ENCODE measurements around the gene GRHL1. TPM values are rescaled to one million over a fixed set of nuclear protein-coding genes. Genes with fewer than 3 reads are reported as not detected.

Gene GRHL1
- total RNA-seq, 2 experiments from 2014 or later: 0.28 to 0.38 TPM

GRCh38 chr2:9973690-9974089 lies 22.2 kb downstream of the GRHL1 start:
- Histone ChIP-seq H3K4me3 (ENCODE audit: low read length) (no peak overlapping the region), H3K36me3 (ENCODE audit: insufficient read depth, low read length) (no peaks in the 10 kb centered on the region), H3K4me1 (ENCODE audit: insufficient read depth, low read length) (no peaks in the 10 kb centered on the region), H3K9me3 (ENCODE audit: control insufficient read depth in 1 of 2, insufficient read depth in 1 of 2, low read length in 2 of 2) (no peaks in the 10 kb centered on the region), H3K27ac (ENCODE audit: low read depth in 1 of 2, low read length in 2 of 2) (no peak overlapping the region), H3K27me3 (ENCODE audit: control insufficient read depth in 1 of 2, insufficient read depth in 2 of 2, low read length in 2 of 2) (no peaks in the 10 kb centered on the region)
- no peaks in the 10 kb centered on the region for H3K9me3 Mint-ChIP-seq
- intact Hi-C loops (cut with DNase I, micrococcal nuclease): no loop called here
- no peak overlapping the region for H3K27ac Mint-ChIP-seq
- ChIA-PET CTCF (interaction anchor here (1.9 kb wide), 1 partner anchor 10 kb away, joined by 8 read pairs; no protein-coding TSS in a partner anchor), POLR2A (no interaction called here)
- DNase-seq (no peak), ATAC-seq (ENCODE audit: poor library complexity) (no peak)
- H3K4me1 Mint-ChIP-seq (ENCODE audit: low read depth): peaks cover 4% of the 10 kb centered on the region
- peaks cover 6% of the 10 kb centered on the region for H3K27me3 Mint-ChIP-seq
- TF ChIP-seq CTCF (IDR thresholded peaks at IDR 0.05): no peak
- H3K36me3 Mint-ChIP-seq (ENCODE audit: low read depth): no peaks in the 10 kb centered on the region
- no peak overlapping the region for H3K4me3 Mint-ChIP-seq

GRCh38 chr2:9974343-9974742 lies 22.9 kb downstream of the GRHL1 start:
- Mint-ChIP-seq H3K27ac (no peak overlapping the region), H3K9me3 (no peaks in the 10 kb centered on the region), H3K4me1 (ENCODE audit: low read depth) (peaks cover 4% of the 10 kb centered on the region), H3K4me3 (no peak overlapping the region), H3K27me3 (peaks cover 6% of the 10 kb centered on the region), H3K36me3 (ENCODE audit: low read depth) (no peaks in the 10 kb centered on the region)
- no peaks in the 10 kb centered on the region for H3K4me1 ChIP-seq (ENCODE audit: insufficient read depth, low read length)
- intact Hi-C loops (cut with DNase I, micrococcal nuclease): no loop called here
- H3K9me3 ChIP-seq (ENCODE audit: control insufficient read depth in 1 of 2, insufficient read depth in 1 of 2, low read length in 2 of 2): no peaks in the 10 kb centered on the region
- H3K27ac ChIP-seq (ENCODE audit: low read depth in 1 of 2, low read length in 2 of 2): no peak overlapping the region
- no peaks in the 10 kb centered on the region for H3K27me3 ChIP-seq (ENCODE audit: control insufficient read depth in 1 of 2, insufficient read depth in 2 of 2, low read length in 2 of 2)
- TF ChIP-seq CTCF (IDR thresholded peaks at IDR 0.05): no peak
- H3K36me3 ChIP-seq (ENCODE audit: insufficient read depth, low read length): no peaks in the 10 kb centered on the region
- CTCF ChIA-PET: interaction anchor here (1.0 to 1.9 kb wide), 2 partner anchors 10 to 161 kb away, joined by 3 to 8 read pairs; no protein-coding TSS in a partner anchor
- ATAC-seq (ENCODE audit: poor library complexity) (no peak), DNase-seq (no peak)
- H3K4me3 ChIP-seq (ENCODE audit: low read length): no peak overlapping the region
- POLR2A ChIA-PET: no interaction called here

GRCh38 chr2:9975328-9975727 lies 23.8 kb downstream of the GRHL1 start:
- peaks cover 11% of the 10 kb centered on the region for H3K4me1 Mint-ChIP-seq (ENCODE audit: low read depth)
- H3K4me3 ChIP-seq (ENCODE audit: low read length): no peak overlapping the region
- no peaks in the 10 kb centered on the region for H3K9me3 Mint-ChIP-seq
- ChIA-PET CTCF (interaction anchor here (1.0 to 1.9 kb wide), 2 partner anchors 9 to 162 kb away, joined by 3 to 8 read pairs; no protein-coding TSS in a partner anchor), POLR2A (no interaction called here)
- H3K4me3 Mint-ChIP-seq: no peak overlapping the region
- H3K27ac ChIP-seq (ENCODE audit: low read depth in 1 of 2, low read length in 2 of 2): no peak overlapping the region
- peaks cover 11% of the 10 kb centered on the region for H3K27me3 Mint-ChIP-seq
- H3K4me1 ChIP-seq (ENCODE audit: insufficient read depth, low read length): peaks cover 3% of the 10 kb centered on the region
- intact Hi-C loops (cut with DNase I, micrococcal nuclease): no loop called here
- no peak for TF ChIP-seq CTCF (IDR thresholded peaks at IDR 0.05)
- H3K9me3 ChIP-seq (ENCODE audit: control insufficient read depth in 1 of 2, insufficient read depth in 1 of 2, low read length in 2 of 2): no peaks in the 10 kb centered on the region
- no peaks in the 10 kb centered on the region for H3K36me3 ChIP-seq (ENCODE audit: insufficient read depth, low read length)
- DNase-seq (no peak), ATAC-seq (ENCODE audit: poor library complexity) (no peak)
- H3K27me3 ChIP-seq (ENCODE audit: control insufficient read depth in 1 of 2, insufficient read depth in 2 of 2, low read length in 2 of 2): no peaks in the 10 kb centered on the region
- no peaks in the 10 kb centered on the region for H3K36me3 Mint-ChIP-seq (ENCODE audit: low read depth)
- no peak overlapping the region for H3K27ac Mint-ChIP-seq
